Measurements from ENCODE around the gene IRF7.

IRF7 gene

DNA sequence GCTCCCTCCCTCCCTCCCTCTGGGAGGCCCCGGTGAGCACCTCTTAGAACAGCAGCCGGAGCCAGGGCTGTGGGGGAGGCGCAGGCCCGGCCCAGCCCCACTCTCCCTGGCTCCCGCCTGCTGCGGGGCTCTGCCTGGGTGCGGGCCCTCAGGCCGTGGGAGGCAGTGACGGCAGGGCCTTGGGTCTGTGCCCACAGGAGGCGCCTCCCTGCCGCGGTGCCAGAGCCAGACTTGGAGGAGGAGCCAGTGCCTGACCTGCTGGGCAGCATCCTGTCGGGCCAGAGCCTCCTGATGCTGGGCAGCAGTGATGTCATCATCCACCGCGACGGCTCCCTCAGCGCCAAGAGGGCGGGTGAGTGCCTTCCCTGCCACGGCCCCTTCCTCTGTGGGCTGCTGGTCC, 9.5 kb downstream of the IRF7 start:
- peak; percentile 64 to 83 for DNase-seq

DNA sequence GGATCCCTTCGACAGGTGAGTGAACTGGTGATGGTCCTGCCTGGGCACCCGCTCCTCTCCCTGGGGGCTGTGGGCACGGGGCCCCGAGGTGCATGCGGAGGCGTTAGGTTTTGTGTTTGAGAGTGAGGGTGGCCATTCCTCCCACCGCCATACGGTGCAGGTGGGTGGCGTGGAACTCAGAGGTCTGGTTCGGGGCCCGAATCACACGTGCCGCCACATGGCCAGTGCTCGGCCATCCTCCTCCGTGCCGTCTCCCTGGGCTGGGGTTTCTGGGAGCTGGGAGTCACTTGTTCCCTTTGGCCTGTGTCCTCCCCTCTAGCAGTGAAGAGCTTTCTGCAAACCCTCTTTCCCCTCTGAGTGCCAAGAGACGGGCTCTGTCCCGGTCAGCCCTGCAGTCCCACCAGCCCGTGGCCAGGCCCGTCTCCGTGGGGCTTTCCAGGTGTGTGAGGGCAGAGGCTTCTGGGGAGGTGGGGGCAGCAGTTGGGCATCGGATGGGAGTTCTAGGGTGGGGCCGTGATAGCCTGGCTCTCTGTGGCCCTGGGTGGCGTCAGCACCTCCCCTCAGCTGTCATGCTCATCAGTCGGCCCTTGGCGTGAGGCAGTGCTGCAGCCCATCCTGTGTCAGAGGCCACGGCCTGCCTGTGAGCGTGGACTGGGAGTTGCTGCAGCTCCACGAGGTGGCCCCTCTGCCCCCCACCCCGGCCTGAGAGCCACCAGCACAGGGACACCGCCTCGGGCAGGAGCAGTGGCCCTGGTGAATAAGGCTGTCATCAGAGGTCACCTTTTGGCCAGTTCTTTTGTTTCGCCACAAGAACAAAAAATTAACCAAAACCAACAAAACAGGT, 10.2 kb downstream of the IRF7 start:
- no peak for DNase-seq

DNA sequence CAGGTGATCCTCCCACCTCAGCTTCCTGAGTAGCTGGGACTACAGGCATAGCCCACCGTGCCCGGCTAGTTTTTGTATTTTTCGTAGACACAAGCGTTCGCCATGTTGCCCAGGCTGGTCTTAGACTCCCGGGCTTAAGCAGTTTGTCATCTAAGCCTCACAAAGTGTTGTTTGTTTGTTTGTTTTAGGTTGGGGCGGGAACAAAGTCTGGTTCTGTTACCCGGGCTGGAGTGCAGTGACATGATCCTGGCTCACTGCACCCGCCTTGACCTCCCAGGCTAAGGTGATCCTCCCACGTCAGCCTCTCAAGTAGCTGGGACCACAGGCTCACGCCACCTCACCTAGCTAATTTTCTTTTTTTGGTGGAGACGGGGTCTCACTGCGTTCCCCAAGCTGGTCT, 12.6 kb downstream of the IRF7 start:
- no peak for DNase-seq

DNA sequence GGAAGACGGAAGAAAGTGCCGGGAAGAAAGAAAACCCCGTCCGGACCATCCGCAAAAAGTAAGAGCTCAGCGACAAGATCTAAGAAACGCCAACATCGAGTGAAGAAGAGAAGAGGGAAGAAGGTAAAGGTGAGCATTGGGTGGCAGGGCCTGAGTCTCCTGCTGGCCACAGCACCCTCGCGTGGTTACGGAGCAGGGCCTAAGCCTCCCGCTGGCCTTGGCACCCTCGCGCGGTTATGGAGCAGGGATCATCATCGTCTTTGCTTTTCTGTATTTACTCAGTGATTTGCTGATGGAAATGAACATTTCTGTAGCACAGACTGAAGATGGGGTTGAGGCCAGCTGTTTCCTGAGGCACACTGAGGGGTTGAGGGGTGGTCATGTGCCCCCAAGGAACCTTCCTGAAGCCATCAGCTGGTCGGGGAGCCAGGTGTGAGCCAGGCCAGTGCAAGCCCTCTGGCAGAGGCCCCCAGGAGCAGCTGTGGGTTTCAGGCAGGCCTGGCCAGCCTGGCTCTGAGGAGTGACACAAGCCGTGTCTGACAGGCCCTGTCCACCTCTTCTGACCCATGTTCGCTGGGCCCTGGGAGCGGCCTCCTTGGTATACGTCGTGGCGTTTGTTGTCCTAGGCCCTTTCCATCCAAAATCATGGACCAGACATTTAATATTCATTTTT, 14.0 kb downstream of the IRF7 start:
- DNase-seq = no peak

DNA sequence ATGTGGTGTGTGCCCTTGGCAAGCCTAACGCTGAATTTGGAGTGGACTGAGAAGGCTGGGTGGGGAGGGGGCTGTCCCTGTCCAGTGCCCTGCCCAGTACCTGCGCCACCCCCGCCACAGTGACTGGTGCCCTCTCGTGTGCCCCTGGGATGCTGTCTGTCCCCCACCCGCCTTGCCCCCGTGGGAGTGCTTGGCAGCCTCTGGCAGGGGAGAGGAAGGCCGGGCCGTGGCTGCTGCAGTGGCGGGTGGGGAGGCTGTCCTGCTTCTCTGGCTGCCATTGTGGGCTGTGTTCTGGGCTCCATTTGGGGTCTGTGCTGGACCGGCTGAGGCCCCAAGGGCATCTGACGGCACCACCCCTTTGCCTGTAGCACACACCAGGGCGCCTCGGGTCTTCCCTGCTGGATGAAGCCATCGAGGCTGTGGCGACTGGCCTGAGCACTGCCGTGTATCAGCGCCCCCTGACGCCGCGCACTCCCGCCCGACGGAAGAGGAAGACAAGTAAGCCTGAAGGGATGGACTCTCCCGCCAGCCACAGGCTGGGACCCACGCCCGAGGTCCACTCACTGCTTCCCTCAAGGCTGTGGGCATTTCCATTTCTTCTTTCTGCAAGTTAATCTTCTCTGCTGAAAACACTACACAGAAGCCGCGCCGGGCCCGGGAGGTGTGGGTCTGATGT, 17.6 kb downstream of the IRF7 start:
- DNase-seq = no peak

DNA sequence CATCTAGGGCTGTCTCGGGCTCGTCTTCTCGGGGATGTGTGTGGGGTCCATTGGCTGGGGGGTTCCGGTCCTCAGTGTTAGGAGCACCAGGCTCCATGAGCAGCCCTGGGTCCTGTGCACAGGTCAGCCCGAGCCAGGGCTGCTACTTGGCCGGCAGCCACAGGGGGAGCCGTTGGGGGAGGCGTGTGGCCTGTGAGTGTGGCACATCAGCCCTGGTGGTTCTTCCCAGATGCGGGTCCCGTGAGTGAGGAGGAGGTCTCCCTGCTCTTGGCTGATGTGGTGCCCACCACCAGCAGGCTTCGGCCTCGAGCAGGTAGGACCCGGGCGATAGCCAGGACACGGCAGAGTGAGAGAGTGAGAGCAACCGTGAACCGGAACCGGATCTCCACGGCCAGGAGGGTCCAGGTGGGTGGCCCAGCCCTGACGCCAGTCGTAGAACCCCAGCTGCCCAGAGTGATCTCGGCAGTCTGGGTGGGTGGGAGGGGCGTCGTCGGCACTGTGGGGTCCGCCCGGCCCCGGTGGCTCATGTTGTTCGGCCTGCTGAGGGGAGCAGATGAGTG, 18.5 kb downstream of the IRF7 start:
- no peak for DNase-seq

DNA sequence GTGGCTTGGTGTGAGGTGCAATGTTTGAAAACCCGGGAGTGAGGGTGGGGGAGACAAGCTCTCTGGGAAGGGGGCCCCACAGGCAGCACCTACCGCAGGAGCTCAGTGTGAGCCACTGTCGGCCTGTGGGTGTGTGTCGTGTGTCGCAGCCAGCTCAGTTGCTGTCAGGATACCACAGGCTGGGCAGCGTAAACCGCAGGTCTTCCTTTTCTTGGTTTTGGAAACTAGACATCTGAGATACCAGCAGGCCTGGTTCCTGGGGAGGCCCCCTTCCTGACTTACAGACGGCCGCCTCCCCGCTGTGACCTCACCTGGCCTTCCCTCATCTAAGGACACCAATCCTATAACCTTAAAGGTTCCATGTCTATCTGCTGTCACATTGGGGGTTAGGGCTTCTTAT, 19.4 kb downstream of the IRF7 start:
- no peak for DNase-seq

DNA sequence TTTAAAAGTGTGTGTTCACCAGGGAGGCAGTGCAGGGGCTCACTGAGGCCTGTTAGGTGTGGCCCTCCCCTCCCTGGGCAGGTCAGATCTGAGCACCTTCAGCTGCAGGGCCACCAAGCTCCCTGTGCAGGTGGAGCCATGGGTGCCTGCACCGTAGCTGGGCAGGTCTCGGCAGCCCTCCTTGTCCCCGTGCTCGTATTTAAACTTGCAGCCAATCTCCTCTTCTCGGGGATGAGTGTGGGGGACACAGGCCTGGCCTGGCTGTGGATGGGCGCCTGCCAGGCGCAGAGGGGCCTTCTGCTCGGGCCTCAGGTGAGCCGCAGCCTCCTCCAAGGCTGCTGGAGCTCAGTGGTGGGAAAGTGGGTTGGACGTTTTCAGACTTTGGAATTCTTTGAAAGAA, 20.4 kb downstream of the IRF7 start:
- DNase-seq = no peak

DNA sequence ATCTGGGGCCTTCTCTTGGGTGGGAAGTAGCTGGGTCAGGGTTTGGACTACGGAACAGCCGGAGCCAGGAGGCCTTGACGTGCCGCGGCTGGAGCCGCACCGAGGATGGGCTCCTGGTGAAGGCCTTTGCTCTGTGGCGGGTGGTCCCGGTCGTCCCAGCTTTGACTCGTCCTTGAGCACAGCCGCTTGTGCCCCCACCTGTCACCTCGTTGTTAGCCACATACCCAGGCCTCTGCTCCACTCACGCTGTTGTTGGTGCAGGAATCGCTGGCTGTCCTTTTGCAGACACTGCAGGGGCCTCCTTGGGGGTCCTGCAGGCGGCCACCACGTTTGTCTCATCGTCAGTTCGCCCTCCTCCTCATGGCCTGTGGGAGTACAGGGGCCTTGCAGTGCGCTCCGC, 22.4 kb downstream of the IRF7 start:
- DNase-seq = no peak

DNA sequence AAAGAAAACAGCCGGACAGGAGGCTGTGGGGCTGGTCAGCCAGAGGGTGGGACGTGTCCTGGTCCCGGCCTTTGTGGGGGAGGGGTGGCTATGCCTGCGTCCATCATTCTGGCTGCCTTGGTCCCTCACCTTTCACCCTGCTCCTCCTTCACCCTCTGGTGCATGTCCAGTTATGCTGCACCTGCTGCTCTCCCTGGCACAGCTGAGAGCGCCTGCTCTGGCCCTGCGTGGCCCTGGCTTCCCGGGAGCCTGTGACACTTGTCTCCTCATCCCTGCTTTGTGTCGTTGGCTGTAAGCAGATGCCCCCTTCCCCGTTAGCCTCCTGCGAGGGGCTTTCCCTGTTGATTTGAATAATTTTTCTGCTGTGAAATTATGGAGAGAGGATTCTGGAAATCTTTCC, 22.8 kb downstream of the IRF7 start:
- no peak for DNase-seq

DNA sequence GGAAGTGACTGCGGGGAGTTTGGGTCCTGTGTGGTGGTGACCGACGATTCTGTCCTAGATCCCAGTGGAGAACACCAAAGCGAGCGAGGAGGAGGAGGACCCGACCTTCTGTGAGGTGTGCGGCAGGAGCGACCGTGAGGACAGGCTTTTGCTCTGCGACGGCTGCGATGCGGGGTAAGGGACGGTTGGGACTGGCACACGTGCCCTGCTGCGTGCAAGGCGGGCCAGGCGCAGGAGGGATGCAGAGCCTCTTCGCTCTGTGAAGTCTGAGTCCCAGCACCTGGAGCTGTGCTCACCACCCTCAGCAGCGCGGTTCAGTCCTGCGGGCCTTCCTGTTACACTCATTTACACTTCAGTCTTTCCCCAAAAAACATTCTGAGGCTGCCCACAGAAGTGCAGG, 23.2 kb downstream of the IRF7 start:
- DNase-seq = no peak

DNA sequence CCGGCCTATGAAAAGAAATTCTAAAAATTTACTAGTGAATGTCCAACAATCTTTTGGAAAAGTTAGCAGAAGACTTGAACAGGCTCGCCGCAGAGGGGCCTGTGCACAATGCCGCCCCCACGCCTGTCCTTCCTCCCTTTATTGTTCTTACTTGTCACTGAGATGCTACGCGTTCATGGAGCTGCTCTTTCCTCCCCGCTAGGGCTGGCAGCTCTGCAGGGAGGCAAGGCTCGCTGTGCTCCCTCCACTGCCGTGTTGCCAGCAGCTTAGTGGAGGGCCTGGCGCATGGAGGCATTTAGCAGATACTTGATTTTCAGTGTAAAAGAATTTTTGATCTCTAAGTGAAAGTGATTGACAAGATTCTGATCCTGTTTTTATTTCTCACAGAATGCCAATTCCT, 24.8 kb downstream of the IRF7 start:
- no peak for DNase-seq

DNA sequence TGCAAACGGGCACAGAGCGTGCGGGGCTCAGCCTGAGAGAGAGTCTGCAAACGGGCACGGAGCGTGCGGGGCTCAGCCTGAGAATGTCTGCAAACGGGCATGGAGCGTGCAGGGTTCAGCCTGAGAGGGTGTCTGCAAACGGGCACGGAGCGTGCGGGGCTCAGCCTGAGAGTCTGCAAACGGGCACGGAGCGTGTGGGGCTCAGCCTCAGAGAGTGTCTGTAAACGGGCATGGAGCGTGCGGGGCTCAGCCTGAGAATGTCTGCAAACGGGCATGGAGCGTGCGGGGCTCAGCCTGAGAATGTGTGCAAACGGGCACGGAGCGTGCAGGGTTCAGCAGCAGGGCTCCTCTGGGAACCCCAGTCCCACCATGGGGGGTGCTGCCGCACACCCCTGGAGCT, 26.0 kb downstream of the IRF7 start:
- DNase-seq = no peak

DNA sequence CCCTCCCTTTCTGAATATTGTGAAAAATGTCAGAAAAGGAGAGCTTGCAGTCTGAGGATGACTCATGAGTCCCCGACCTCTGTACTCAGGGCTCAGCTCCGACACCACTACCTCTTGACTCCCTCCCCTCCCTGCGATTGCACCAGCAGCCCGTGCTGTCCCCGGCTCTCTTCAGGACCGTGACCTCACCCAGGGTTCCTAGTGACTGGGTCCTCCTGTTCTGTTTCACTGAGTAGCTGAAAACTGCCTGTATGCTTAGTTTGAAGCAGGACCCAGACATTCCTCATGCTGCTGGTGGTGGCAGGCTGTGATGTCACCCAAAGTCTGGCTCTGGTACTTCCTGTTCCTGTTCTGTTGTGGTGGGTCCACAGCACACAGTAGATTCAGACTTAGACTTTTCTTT, 27.8 kb downstream of the IRF7 start:
- no peak for DNase-seq

DNA sequence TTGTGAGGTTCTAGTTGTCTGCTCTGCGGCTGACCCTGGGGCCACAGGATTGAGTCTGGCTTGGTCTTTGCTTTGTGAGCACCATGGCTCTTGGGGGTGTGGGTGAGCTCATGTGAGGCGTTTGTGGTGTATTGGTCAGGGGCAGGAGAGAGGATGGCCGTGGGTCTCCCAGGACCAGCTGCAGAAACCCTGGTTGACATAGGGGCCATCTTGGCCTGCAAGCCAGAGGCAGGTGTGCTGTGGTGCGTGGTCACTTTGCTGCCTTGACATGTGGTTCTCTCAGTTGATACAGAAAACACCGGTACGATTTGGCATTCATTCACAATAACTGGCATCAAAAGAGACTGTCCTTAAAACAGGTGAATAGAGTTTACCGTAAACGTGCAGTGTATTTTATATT, 28.2 kb downstream of the IRF7 start:
- DNase-seq = no peak

DNA sequence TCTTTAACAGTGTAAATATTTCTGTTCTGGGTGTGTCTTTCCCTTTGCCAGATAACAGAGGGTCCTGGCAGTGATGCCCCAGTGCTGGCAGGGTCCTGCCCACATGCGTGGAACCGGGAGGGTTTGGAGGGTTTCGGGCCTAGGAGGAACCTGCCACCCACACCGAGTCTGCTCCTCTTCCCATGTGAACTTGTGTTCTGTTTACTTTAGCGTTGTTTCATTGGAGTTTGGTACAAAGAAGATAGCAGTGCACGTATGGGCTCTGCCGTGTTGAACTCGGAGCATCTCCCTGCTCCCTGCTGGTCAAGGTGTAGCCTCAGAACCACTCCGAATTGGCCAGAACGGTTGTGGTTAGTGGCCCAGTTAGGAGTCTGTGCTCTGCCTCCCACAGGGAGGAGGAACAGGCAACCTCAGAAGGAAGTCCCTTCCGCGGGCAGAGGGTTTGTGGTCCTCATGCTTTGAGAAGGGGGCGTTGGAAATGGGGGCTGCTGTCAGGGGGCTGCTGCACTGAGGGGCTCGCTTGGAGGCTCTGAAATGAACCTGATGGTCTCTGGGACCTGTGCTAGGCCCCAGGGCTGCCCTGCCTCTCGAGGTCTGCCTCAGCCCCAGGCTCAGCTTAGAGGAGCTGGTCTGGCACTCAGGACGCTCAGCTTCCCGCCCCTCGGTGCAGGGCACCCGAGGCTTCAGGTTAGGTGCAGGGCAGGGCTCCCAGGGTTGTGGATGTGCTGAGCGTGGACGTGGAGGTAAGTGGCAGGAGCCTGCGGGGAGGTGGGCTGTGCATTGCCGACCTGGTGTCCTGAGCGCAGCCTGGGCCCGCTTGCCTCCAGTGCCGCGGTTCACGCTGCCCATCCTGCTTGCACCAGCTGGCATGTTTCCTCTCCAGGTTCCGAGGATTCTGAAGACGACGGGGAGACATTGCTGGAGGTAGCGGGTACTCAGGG, 29.1 kb downstream of the IRF7 start:
- no peak for DNase-seq

DNA sequence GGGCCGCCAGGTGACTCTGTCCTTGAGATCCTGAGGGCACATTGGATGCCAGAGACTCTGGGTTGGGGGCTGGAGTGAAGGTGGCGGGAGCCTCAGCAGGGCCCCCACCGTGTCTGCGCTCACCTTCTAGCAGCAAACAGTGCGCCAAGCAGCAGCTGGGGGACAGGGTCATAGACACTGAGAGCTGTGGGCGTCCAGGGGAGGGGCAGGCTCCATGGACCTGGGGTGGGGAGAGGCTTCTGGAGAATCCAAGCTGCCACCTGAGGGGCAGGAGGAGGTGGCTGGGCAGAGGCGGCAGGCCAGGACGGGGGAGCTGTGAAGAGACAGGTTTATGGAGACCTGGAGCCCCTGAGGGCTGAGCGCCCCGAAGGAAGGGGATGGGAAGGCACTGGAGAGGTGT, 31.5 kb downstream of the IRF7 start:
- DNase-seq = no peak

DNA sequence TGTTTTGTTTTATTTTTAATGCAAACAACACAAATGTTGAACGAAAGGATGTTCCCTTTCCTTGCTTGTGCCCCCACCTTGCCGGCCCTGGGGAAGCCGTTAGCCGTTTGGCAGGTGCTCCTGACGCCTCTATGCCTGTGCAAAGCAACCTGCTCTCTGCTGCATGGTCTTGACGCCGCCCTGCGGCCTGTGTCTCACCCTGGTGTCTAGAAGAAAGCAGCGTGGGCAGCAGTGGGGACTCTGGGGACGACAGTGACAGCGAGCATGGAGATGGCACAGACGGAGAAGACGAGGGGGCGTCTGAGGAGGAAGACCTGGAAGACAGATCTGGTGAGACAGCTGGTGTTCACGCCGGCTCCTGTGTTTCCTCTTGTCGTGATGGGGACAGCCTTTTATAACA, 34.0 kb downstream of the IRF7 start:
- DNase-seq = peak in 1 of 2 experiments; percentile 13

DNA sequence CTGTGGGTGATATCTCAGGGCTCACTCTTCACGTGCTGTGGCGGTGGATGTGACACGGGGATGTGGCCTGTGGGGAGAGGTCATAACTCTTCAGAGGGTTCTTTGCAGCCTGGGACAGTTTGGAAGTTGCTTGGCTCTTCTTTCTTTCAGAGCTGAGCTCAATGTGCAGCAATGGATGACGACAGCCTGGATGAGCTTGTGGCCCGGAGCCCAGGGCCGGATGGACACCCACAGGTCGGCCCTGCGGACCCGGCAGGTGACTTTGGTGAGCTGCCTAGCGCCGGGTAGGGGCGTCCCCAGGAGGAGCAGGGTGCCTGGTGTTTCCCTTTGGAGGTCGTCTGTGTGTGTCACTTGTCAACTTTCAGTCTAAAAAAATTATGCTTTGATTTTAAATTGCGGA, 34.4 kb downstream of the IRF7 start:
- DNase-seq = no peak

DNA sequence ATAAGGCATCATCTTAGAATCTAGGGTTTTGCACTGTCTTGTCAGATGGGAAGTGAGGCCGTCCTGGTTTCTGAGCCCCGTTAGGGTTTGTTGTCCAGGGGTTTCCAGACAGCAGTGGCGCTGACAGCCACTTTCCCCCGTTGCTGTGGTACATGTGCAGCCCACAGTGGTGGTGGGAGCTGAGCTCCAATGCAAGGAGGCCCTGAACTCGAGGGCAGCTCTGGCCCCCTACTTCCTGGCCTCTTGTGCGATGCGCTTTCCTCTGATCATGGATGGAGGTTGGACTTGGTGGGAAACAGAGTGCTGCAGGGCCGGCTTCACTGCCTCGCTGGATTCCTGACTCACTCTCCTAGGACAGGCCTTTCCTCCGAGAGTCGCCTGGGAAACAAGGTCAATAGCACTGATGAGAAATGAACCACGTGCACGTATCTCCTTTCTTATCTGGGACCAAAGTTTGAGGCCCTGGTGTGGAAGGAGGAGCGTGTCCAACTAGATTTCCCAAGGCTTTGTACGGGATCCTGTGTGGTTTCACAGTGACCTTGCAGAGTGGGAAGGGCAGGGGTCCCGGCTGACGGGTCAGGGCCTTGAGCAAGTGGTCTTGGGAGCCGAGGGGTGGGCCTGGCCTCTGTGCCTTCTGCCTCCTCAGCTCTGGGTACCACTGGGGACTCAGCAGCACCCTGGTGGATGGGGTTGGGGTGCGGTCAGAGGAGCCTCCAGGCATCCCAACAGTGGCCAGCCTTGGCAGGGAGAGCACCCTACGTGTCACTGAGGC, 35.7 kb downstream of the IRF7 start:
- DNase-seq = no peak

DNA sequence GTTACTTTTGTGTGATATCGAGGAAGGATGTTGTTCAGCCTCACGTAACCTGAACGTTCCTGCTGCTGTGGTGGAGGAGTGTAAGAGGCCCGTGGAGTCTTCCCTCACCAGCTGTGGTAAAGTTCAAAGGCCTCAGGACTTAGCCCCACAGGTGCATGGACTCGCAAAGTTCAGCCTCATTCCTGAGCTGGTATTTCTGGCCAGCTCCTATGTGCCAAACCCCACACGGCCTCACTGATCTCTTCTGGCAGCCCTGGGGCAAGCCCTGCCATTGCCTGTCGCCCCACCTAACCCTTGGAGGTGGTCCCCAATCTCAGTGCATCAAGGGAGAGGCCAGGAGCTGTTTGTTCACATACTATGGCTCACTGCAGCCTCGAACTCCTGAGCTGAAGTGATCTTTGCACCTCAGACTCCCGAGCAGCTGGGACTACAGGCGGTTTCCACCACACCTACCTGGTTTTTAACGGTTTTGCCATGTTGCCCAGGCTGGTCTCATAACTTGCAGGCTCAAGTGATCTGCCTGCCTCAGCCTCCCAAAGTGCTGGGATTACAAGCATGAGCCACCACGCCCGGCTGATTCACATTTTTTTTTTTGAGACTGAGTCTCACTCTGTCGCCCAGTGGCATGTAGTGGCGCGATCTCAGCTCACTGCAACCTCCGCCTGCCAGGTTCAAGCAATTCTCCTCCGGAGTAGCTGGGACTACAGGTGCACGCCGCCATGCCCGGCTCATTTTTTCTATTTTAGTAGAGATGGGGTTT, 37.3 kb downstream of the IRF7 start:
- no peak for DNase-seq
